ENCODE data around the gene SIRT5.

- no peak for TF ChIP-seq PBX3 (CRISPR knock-in tag; IDR thresholded peaks at IDR 0.05)
- TF ChIP-seq FEZF1 (tag by site-specific recombination; IDR thresholded peaks at IDR 0.05): no peak
- TF ChIP-seq ZNF837 (tag by site-specific recombination; IDR thresholded peaks at IDR 0.05): no peak
- no peak for TF ChIP-seq CTCF (tag by site-specific recombination; IDR thresholded peaks at IDR 0.05)
- TF ChIP-seq TCF7L2 (IDR thresholded peaks at IDR 0.05; ENCODE audit: borderline replicate concordance, low read depth, low read length): no peak
- TF ChIP-seq ZNF561 (tag by site-specific recombination; IDR thresholded peaks at IDR 0.05; ENCODE audit: borderline replicate concordance): no peak
- no peak for TF ChIP-seq KLF8 (tag by site-specific recombination; IDR thresholded peaks at IDR 0.05)
- no peak for TF ChIP-seq ZNF274 (IDR thresholded peaks at IDR 0.05; ENCODE audit: low read length)
- no peak for TF ChIP-seq ZNF274 (tag by site-specific recombination; IDR thresholded peaks at IDR 0.05; ENCODE audit: borderline replicate concordance)
- no peak for TF ChIP-seq ZNF639 (tag by site-specific recombination; IDR thresholded peaks at IDR 0.05)
- TF ChIP-seq ZBTB7A (tag by site-specific recombination; IDR thresholded peaks at IDR 0.05; ENCODE audit: low read depth): no peak
Observed at GRCh38 chr6:13605634-13606033, 31.2 kb downstream of the SIRT5 start.

Data from HEK293 (cell line).